B cell (primary cell): Measurements from ENCODE around the gene STX10. TPM values are rescaled to one million over a fixed set of nuclear protein-coding genes. Genes with fewer than 3 reads are reported as not detected.

Experiments
- ATAC-seq: fragments of 200-7000 bp; cut with Tn5 transposase; one replicate; pipeline ENCODE4 v1.10.0; 2021; ENCODE audit warnings: low read depth, mild to moderate bottlenecking, moderate number of reproducible peaks, moderate library complexity
- CTCF ChIA-PET: fragments of 350-600 bp; sonication (Branson Sonifier 250); formaldehyde crosslinking; loops from one replicate; lab custom pipeline; 2021; ENCODE audit warnings: antibody characterized with exemption, inconsistent platforms; lab: Charles Lee
- POLR2A ChIA-PET: fragments of 350-600 bp; sonication (Branson Sonifier 250); formaldehyde crosslinking; loops from one replicate; lab custom pipeline; 2021; ENCODE audit warnings: antibody characterized with exemption; lab: Charles Lee
- DNase-seq: peaks from one replicate; pipeline ENCODE4 v3.0.0; 2013
- H2AFZ ChIP-seq: 2 replicates; pipeline ENCODE4 v1.6.1; 2012; ENCODE audit warnings: mild to moderate bottlenecking, low read depth, low read length; ENCODE audit not compliant: insufficient read depth, poor library complexity, severe bottlenecking
- H3K27ac ChIP-seq, 2 donors: 1 replicate in 1 of 2; 2 replicates in 1 of 2; pipeline ENCODE4 v1.5.1; 2012 to 2013; ENCODE audit warnings: low read length in 2 of 2, mild to moderate bottlenecking in 2 of 2, moderate library complexity in 1 of 2
- H3K27me3 ChIP-seq, 4 experiments: fragments of 200-600 bp in 1 of 4; sonication (generic) in 1 of 4; replicated peaks in 1 of 4; 1 replicate in 2 of 4; 2 replicates in 2 of 4; pipeline versions ENCODE4 v1.6.1 to v1.7.0; 2013 to 2016; ENCODE audit warnings: low read length in 3 of 4, mild to moderate bottlenecking in 2 of 4, mixed read lengths in 1 of 4, moderate library complexity in 1 of 4; ENCODE audit not compliant: insufficient read depth in 4 of 4, control insufficient read depth in 3 of 4; ENCODE audit errors: control extremely low read depth in 1 of 4
- H3K36me3 ChIP-seq, 2 experiments: replicated peaks in 1 of 2; 1 replicate in 1 of 2; 2 replicates in 1 of 2; pipeline versions ENCODE4 v1.6.1 to v1.7.1; 2013; ENCODE audit warnings: low read length in 1 of 2; ENCODE audit not compliant: insufficient read depth in 2 of 2, control insufficient read depth in 1 of 2; ENCODE audit errors: control extremely low read depth in 1 of 2, extremely low read depth in 1 of 2
- H3K4me1 ChIP-seq, 2 donors: fragments of 200-600 bp in 1 of 2; sonication (generic) in 1 of 2; 1 replicate in 1 of 2; 2 replicates in 1 of 2; pipeline versions ENCODE4 v1.5.1 to v1.6.1; 2013 to 2017; ENCODE audit warnings: low read length in 2 of 2; ENCODE audit not compliant: control insufficient read depth in 2 of 2, insufficient read depth in 2 of 2
- H3K4me2 ChIP-seq: replicated peaks from 2 replicates; pipeline ENCODE3; 2012; ENCODE audit warnings: mild to moderate bottlenecking, low read depth, low read length; ENCODE audit not compliant: poor library complexity, severe bottlenecking
- H3K4me3 ChIP-seq, 5 experiments: fragments of 200-600 bp in 1 of 5; sonication (generic) in 1 of 5; 1 replicate in 3 of 5; 2 replicates in 2 of 5; pipeline versions ENCODE4 v1.5.1 to v1.7.0; 2011 to 2016; ENCODE audit warnings: low read length in 4 of 5, mild to moderate bottlenecking in 4 of 5, low read depth in 2 of 5, control low read depth in 1 of 5, moderate library complexity in 1 of 5; ENCODE audit not compliant: insufficient read depth in 1 of 5; ENCODE audit errors: control extremely low read depth in 1 of 5, extremely low read depth in 1 of 5
- H3K79me2 ChIP-seq: fragments of 200-600 bp; sonication (generic); one replicate; pipeline ENCODE4 v1.6.0; 2016; ENCODE audit warnings: low read length; ENCODE audit not compliant: control insufficient read depth, insufficient read depth
- H3K9ac ChIP-seq: fragments of 200-600 bp; sonication (generic); 2 replicates; pipeline ENCODE4 v1.6.1; 2017; ENCODE audit warnings: mild to moderate bottlenecking, low read length, moderate library complexity
- H3K9me3 ChIP-seq, 3 donors: one replicate each; pipeline versions ENCODE4 v1.6.1 to v1.7.1; 2013; ENCODE audit warnings: low read length in 2 of 3; ENCODE audit not compliant: control insufficient read depth in 2 of 3, insufficient read depth in 1 of 3; ENCODE audit errors: control extremely low read depth in 1 of 3
- H4K20me1 ChIP-seq: 2 replicates; pipeline ENCODE4 v1.6.0; 2012; ENCODE audit warnings: mild to moderate bottlenecking, low read length; ENCODE audit not compliant: insufficient read depth, control insufficient read depth, poor library complexity, severe bottlenecking
- H3K27ac Mint-ChIP-seq: one replicate; pipeline ENCODE4 v1.8.0; 2021; ENCODE audit warnings: mixed read lengths
- H3K27me3 Mint-ChIP-seq: one replicate; pipeline ENCODE4 v1.8.0; 2021; ENCODE audit warnings: mixed read lengths
- H3K4me1 Mint-ChIP-seq: one replicate; pipeline ENCODE4 v1.8.0; 2021; ENCODE audit warnings: mixed read lengths
- H3K4me3 Mint-ChIP-seq: one replicate; pipeline ENCODE4 v1.8.0; 2021; ENCODE audit warnings: mixed read lengths
- H3K9me3 Mint-ChIP-seq: one replicate; pipeline ENCODE4 v1.8.0; 2022; ENCODE audit warnings: mixed read lengths; ENCODE audit not compliant: insufficient read depth
- EZH2 ChIP-seq: IDR thresholded peaks from 2 replicates; pipeline ENCODE4 v1.6.1; 2012; ENCODE audit warnings: borderline replicate concordance, low read depth, mild to moderate bottlenecking, moderate library complexity, low read length; ENCODE audit not compliant: insufficient read depth, poor library complexity, severe bottlenecking
- WGBS: methylation state at CpG from one replicate; pipeline ENCODE4 v1.1.5; 2013; ENCODE audit warnings: missing lambda C conversion rate; ENCODE audit not compliant: insufficient coverage; 5-methylcytosine and 5-hydroxymethylcytosine counted together
- intact Hi-C: fragments of 100-400 bp; cut with micrococcal nuclease; formaldehyde crosslinking; loops from one replicate; pipeline ENCODE4 v1.10.0; 2022
- polyA plus RNA-seq: library from polyadenylated mRNA; depleted of rRNA; stranded (reverse); fragments of >200 nt; gene quantifications from 2 replicates; pipeline ENCODE4 v1.2.3, GENCODE V29; 2012
- total RNA-seq, 2 donors: library from RNA; stranded (reverse); fragments of 120-200 nt in 1 of 2; gene quantifications; 1 replicate in 1 of 2; 2 replicates in 1 of 2; pipeline versions ENCODE4 v1.2.3 to v1.2.4, GENCODE V29; 2013 to 2022
- TF ChIP-seq, protein P1 (sequence below): fragments of 200-600 bp; IDR thresholded peaks from one replicate; pipeline ENCODE4 v1.8.0; 2022; ENCODE audit warnings: antibody characterized with exemption, mild to moderate bottlenecking

Gene STX10
- total and polyA plus RNA-seq, 2 donors (not counting 1 experiment from before 2014, with no cell fraction given) = 59.0 to 147 TPM

DNA sequence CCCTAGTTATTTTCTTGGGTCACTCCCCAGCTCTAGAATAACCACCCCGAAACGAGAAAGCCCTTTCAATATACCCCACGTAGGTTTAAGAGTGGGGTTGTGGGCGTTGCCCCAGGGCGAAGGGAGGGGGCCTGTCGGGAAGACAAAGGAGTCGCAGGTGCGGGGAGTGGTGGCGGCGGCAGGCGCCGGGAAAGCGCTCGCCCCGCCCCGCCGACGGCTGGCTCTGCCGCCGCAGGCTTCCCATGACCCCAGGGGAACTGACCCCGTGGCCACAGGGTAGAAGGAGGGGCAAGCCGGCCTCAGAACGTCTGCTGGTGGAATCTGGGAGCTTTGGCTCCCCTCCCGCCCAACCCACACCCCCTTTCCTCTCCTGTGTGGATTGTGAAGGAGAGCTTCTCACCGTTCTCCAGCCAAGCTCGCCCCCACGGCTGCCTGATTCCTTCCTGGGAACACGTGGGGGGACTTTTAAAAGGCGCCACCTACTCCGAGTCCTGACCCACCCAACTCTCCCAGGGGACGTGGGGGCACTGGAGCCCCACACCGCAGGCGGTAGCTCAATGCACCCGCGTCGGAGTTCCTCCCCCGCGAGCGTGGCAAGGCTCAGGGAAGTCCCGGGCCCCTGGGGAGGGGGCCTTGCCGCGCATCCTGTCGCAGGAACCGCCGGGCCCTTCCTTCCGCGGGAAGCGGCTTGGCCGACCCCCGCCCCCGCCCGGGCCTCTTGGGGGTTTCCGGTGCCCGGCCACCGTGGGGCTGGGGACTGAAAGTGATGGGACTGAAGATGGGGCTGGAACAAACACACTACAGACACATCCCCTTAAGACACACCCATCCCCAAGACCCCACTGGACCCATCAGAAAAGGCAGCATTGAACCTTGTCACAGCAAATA, 5.5 kb upstream of the STX10 start:
- Histone ChIP-seq H3K4me1 (peaks cover 44 to 62% of the 10 kb centered on the region in 2 donors), H3K4me2 (peak overlapping the region; percentile 95), H4K20me1 (peaks cover 26% of the 10 kb centered on the region), H3K9me3 (no peaks in the 10 kb centered on the region), H3K9ac (peak overlapping the region; percentile 97), H3K4me3 (peak overlapping the region; percentile 82 to 100 (median 98)), H3K27ac (peak overlapping the region; percentile 94 to 96), H3K27me3 (no peaks in the 10 kb centered on the region), H3K36me3 (peaks cover 0 to 9% of the 10 kb centered on the region in 2 experiments), H3K79me2 (peaks cover 67% of the 10 kb centered on the region), H2AFZ (no peak overlapping the region)
- intact Hi-C loops = loop anchor here (1.0 kb wide), 4 partner anchors 12 to 53 kb away; no protein-coding TSS in a partner anchor
- CTCF ChIA-PET = interaction anchor here (0.5 to 5.4 kb wide), 27 partner anchors 8 to 927 kb away, joined by 3 to 106 read pairs (median 5); partner anchors contain the start of gene LYL1
- POLR2A ChIA-PET = interaction anchor here (0.5 to 4.6 kb wide), 20 partner anchors 8 to 363 kb away, joined by 3 to 116 read pairs (median 7); partner anchors contain the start of genes LYL1 and NACC1
- ATAC-seq (peak; percentile 53), DNase-seq (peak; percentile 98)
- peak overlapping the region; percentile 92 for H3K4me3 Mint-ChIP-seq
- peak overlapping the region; percentile 100 for H3K27ac Mint-ChIP-seq
- H3K4me1 Mint-ChIP-seq = peaks cover 42% of the 10 kb centered on the region
- no peaks in the 10 kb centered on the region for H3K9me3 Mint-ChIP-seq
- H3K27me3 Mint-ChIP-seq = no peaks in the 10 kb centered on the region
- TF ChIP-seq, protein P1, sequence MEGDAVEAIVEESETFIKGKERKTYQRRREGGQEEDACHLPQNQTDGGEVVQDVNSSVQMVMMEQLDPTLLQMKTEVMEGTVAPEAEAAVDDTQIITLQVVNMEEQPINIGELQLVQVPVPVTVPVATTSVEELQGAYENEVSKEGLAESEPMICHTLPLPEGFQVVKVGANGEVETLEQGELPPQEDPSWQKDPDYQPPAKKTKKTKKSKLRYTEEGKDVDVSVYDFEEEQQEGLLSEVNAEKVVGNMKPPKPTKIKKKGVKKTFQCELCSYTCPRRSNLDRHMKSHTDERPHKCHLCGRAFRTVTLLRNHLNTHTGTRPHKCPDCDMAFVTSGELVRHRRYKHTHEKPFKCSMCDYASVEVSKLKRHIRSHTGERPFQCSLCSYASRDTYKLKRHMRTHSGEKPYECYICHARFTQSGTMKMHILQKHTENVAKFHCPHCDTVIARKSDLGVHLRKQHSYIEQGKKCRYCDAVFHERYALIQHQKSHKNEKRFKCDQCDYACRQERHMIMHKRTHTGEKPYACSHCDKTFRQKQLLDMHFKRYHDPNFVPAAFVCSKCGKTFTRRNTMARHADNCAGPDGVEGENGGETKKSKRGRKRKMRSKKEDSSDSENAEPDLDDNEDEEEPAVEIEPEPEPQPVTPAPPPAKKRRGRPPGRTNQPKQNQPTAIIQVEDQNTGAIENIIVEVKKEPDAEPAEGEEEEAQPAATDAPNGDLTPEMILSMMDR = no peak
- TF ChIP-seq EZH2 = no peak
- WGBS = 0% methylated on average over 39 of the region's 55 CpGs
